GM18858 (cell line): Measurements from ENCODE around the gene NFIX.

Experiments used
- ATAC-seq: cut with Tn5 transposase; IDR thresholded peaks from one replicate; pipeline ENCODE4 v1.9.1; 2021; ENCODE audit not compliant: unreplicated experiment

The NFIX gene

GRCh38 chr19:13007292-13008045 lies 12.2 kb downstream of the NFIX start:
- no peak for ATAC-seq

- no peak for ATAC-seq
These were observed 13.9 kb downstream of the NFIX start for GRCh38 chr19:13008926-13009787.

GRCh38 chr19:13010038-13010991 lies 15.0 kb downstream of the NFIX start:
- ATAC-seq, result no peak

GRCh38 chr19:13010992-13011652 lies 15.8 kb downstream of the NFIX start:
- ATAC-seq, result no peak

- ATAC-seq, result no peak
These were observed 16.5 kb downstream of the NFIX start for GRCh38 chr19:13011653-13012389.

GRCh38 chr19:13012390-13012689 lies 17.1 kb downstream of the NFIX start:
- ATAC-seq, result no peak

- ATAC-seq, result no peak
These were observed 17.7 kb downstream of the NFIX start for GRCh38 chr19:13012690-13013608.

- no peak for ATAC-seq
These were observed 18.4 kb downstream of the NFIX start for GRCh38 chr19:13013649-13014048.

- no peak for ATAC-seq
These were observed 19.0 kb downstream of the NFIX start for GRCh38 chr19:13014101-13014920.

GRCh38 chr19:13014921-13015280 lies 19.6 kb downstream of the NFIX start:
- no peak for ATAC-seq

GRCh38 chr19:13015361-13016223 lies 20.3 kb downstream of the NFIX start:
- ATAC-seq, result no peak

- no peak for ATAC-seq
These were observed 21.0 kb downstream of the NFIX start for GRCh38 chr19:13016245-13016627.

- no peak for ATAC-seq
These were observed 21.5 kb downstream of the NFIX start for GRCh38 chr19:13016628-13017305.

- ATAC-seq, result no peak
These were observed 22.2 kb downstream of the NFIX start for GRCh38 chr19:13017306-13018034.

- no peak for ATAC-seq
These were observed 23.0 kb downstream of the NFIX start for GRCh38 chr19:13018035-13018914.
